Subcutaneous abdominal adipose tissue (tissue), 5 donors: ENCODE results near the gene MS4A4A.
"Not testable (repeated sequence)": the region's sequence is repeated elsewhere in the genome, so short reads cannot be mapped to it uniquely, and the experiment has no call there.

ENCODE experiments used
- H3K27ac ChIP-seq: one replicate; pipeline ENCODE4 v1.7.0; 2013; ENCODE audit warnings: low read depth, mild to moderate bottlenecking, inconsistent platforms, low read length, moderate library complexity
- H3K27me3 ChIP-seq, 5 donors: one replicate each; pipeline ENCODE4 v1.7.0; 2013; ENCODE audit warnings: low read length in 5 of 5, inconsistent platforms in 1 of 5; ENCODE audit not compliant: control insufficient read depth in 5 of 5, insufficient read depth in 4 of 5
- H3K36me3 ChIP-seq, 5 donors: one replicate each; pipeline ENCODE4 v1.7.0; 2013; ENCODE audit warnings: low read length in 5 of 5; ENCODE audit not compliant: control insufficient read depth in 5 of 5, insufficient read depth in 5 of 5
- H3K4me1 ChIP-seq, 5 donors: one replicate each; pipeline ENCODE4 v1.7.0; 2013; ENCODE audit warnings: low read length in 5 of 5, mild to moderate bottlenecking in 3 of 5, moderate library complexity in 1 of 5; ENCODE audit not compliant: control insufficient read depth in 5 of 5, insufficient read depth in 5 of 5
- H3K4me3 ChIP-seq, 5 donors: one replicate each; pipeline ENCODE4 v1.7.0; 2013; ENCODE audit warnings: low read length in 5 of 5, low read depth in 1 of 5
- H3K9ac ChIP-seq, 5 donors: one replicate each; pipeline ENCODE4 v1.7.0; 2013; ENCODE audit warnings: low read length in 5 of 5, mild to moderate bottlenecking in 4 of 5, moderate library complexity in 3 of 5
- H3K9me3 ChIP-seq, 5 donors: one replicate each; pipeline ENCODE4 v1.7.0; 2013; ENCODE audit warnings: low read length in 5 of 5; ENCODE audit not compliant: control insufficient read depth in 5 of 5
- donor health status: healthy.
- donor health status: healthy.
- donor health status: healthy.
- donor health status: healthy.
- donor health status: healthy.

Gene MS4A4A

DNA sequence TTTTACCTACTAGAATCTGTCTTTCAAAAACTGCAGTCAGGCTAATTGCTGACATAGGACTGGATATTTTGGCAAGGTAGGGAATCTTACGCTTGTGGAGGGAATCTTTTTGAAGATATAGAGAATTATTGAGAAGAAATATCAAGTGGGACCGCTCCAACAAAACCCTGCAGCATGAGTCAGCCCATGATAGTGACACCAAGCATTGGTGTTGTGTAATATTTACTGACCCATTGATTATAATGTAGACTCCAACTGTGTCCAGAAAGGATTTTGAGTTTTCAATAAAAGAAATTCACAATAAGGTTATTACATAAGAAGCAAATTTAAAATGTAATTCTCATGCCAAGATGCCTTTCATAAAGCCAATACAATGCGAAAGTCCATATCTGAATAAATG is 20.7 kb downstream of the MS4A4A start:
- H3K9ac ChIP-seq = no peak overlapping the region
- H3K4me1 ChIP-seq = no peaks in the 10 kb centered on the region
- H3K27me3 ChIP-seq = no peaks in the 10 kb centered on the region
- H3K4me3 ChIP-seq = no peak overlapping the region
- no peaks in the 10 kb centered on the region for H3K9me3 ChIP-seq
- peaks cover 0 to 3% (median 0%) of the 10 kb centered on the region in 5 donors for H3K36me3 ChIP-seq
- no peak overlapping the region for H3K27ac ChIP-seq

- H3K9me3 ChIP-seq = not testable (repeated sequence)
These were observed 21.4 kb downstream of the MS4A4A start for GRCh38 chr11:60301884-60302283.

DNA sequence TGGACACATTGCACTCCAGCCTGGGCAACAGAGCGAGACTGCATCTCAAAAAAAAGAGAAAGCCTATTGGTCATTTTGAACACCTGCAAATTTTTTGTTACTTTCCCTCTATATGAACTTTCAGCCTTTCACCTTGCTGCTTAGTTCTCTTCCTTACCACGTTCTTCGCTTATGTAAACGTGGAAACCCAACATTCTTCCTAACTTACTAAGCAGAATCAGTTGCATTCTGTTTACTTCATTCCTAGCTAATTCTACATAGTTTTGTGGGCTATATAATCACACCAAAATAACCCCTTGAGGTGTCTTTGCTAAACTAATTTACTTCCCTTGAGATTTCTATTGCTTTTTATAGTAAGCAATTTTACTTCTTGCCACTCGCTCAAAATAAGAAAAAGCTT is 23.2 kb downstream of the MS4A4A start:
- no peaks in the 10 kb centered on the region for H3K27me3 ChIP-seq
- no peak overlapping the region for H3K9ac ChIP-seq
- H3K27ac ChIP-seq = no peak overlapping the region
- no peaks in the 10 kb centered on the region for H3K9me3 ChIP-seq
- H3K4me1 ChIP-seq = no peaks in the 10 kb centered on the region
- peaks cover 0 to 3% (median 0%) of the 10 kb centered on the region in 5 donors for H3K36me3 ChIP-seq
- H3K4me3 ChIP-seq = no peak overlapping the region

More at GRCh38 chr11:60301884-60302283, 21.4 kb downstream of the MS4A4A start:
- not testable (repeated sequence) for H3K36me3 ChIP-seq, H3K9ac ChIP-seq, H3K4me1 ChIP-seq, H3K4me3 ChIP-seq, H3K27me3 ChIP-seq, H3K27ac ChIP-seq

GRCh38 chr11:60305906-60306619 is 25.6 kb downstream of the MS4A4A start:
- Histone ChIP-seq H3K9ac (no peak overlapping the region), H3K36me3 (peaks cover 0 to 3% (median 0%) of the 10 kb centered on the region in 5 donors), H3K4me3 (no peak overlapping the region), H3K4me1 (no peaks in the 10 kb centered on the region), H3K27ac (no peak overlapping the region), H3K9me3 (no peaks in the 10 kb centered on the region), H3K27me3 (no peaks in the 10 kb centered on the region)

- no peak overlapping the region for H3K9ac ChIP-seq
- no peak overlapping the region for H3K27ac ChIP-seq
- no peaks in the 10 kb centered on the region for H3K27me3 ChIP-seq
- H3K9me3 ChIP-seq = no peaks in the 10 kb centered on the region
- no peaks in the 10 kb centered on the region for H3K4me1 ChIP-seq
- no peak overlapping the region for H3K4me3 ChIP-seq
- H3K36me3 ChIP-seq = peaks cover 0 to 3% (median 0%) of the 10 kb centered on the region in 5 donors
These were observed 27.2 kb downstream of the MS4A4A start for GRCh38 chr11:60307507-60308195.

- Histone ChIP-seq H3K27ac (no peak overlapping the region), H3K9me3 (no peaks in the 10 kb centered on the region), H3K9ac (no peak overlapping the region), H3K36me3 (peaks cover 0 to 3% (median 0%) of the 10 kb centered on the region in 5 donors), H3K27me3 (no peaks in the 10 kb centered on the region), H3K4me3 (no peak overlapping the region), H3K4me1 (no peaks in the 10 kb centered on the region)
These were observed 30.0 kb downstream of the MS4A4A start for GRCh38 chr11:60310407-60310998.

DNA sequence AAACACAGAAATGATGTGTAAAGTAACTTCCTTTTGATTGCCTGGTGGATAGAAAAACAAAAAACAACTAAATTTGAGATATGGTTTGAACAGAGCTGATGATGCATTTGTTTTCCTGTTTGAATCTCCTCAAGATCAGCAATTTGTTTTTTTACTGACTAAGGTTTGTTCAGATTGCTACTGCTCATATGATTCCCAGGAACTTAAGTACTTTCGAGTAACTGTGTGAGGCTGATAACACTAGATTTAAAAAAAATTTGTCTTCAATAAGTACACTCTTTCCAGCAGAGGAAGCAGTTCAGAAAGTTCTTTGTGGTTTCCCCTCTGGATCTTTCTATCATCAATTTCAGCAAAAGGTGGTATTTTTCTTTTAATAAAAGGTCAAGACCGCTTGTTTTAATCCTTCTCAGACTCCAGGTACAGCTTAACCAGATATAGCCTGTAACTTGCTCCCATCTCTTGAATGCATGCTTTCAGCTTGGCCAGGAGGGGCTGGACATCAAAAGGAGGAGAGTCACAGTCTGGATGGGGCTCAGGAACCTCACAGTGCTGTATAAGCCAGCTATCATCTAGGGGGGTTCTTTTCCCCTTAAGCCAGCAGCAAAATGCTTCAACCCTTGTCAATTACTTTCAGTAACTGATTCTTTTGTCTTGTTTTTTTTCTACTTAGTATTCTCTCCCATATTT is 34.3 kb downstream of the MS4A4A start:
- H3K36me3 ChIP-seq = no peaks in the 10 kb centered on the region

DNA sequence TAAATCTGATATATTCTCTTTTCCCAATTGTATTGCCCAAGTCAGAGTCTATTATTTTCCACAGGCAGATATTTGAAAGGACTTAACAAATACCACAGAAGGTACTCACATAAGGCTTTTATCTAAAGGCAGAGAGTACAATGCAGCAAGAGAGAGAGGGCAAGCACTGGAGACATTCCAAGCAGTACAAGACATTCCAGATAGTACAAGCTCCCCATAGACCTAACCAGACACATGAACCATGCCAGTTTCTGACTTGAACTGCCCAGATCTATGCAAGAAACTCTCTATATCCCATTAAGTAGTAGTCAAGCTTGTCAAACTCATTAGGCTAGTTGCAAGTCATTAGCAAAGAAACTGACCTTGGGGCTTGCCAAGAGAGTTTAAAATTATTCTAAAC is 35.4 kb downstream of the MS4A4A start:
- H3K9ac ChIP-seq = no peak overlapping the region
- H3K27me3 ChIP-seq = peaks cover 0 to 2% (median 0%) of the 10 kb centered on the region in 5 donors
- H3K4me3 ChIP-seq = no peak overlapping the region
- H3K36me3 ChIP-seq = no peaks in the 10 kb centered on the region
- peaks cover 0 to 3% (median 0%) of the 10 kb centered on the region in 5 donors for H3K4me1 ChIP-seq
- no peak overlapping the region for H3K27ac ChIP-seq
- H3K9me3 ChIP-seq = peaks cover 7 to 19% (median 13%) of the 10 kb centered on the region in 5 donors

More for the DNA sequence above, 34.3 kb downstream of the MS4A4A start:
- Histone ChIP-seq H3K27me3 (peaks cover 0 to 2% (median 0%) of the 10 kb centered on the region in 5 donors), H3K9me3 (peaks cover 6 to 13% (median 11%) of the 10 kb centered on the region in 5 donors), H3K4me1 (peaks cover 0 to 3% (median 0%) of the 10 kb centered on the region in 5 donors), H3K4me3 (no peak overlapping the region), H3K9ac (no peak overlapping the region), H3K27ac (no peak overlapping the region)

- H3K27me3 ChIP-seq = peaks cover 0 to 2% (median 0%) of the 10 kb centered on the region in 5 donors
These were observed 35.9 kb downstream of the MS4A4A start for GRCh38 chr11:60316317-60316716.

More at GRCh38 chr11:60316317-60316716, 35.9 kb downstream of the MS4A4A start:
- Histone ChIP-seq H3K9ac (no peak overlapping the region), H3K27ac (no peak overlapping the region), H3K4me1 (peaks cover 0 to 3% (median 0%) of the 10 kb centered on the region in 5 donors), H3K36me3 (no peaks in the 10 kb centered on the region), H3K4me3 (no peak overlapping the region), H3K9me3 (peaks cover 8 to 19% (median 15%) of the 10 kb centered on the region in 5 donors)
